ENCODE measurements around the gene PXT1.

DNA sequence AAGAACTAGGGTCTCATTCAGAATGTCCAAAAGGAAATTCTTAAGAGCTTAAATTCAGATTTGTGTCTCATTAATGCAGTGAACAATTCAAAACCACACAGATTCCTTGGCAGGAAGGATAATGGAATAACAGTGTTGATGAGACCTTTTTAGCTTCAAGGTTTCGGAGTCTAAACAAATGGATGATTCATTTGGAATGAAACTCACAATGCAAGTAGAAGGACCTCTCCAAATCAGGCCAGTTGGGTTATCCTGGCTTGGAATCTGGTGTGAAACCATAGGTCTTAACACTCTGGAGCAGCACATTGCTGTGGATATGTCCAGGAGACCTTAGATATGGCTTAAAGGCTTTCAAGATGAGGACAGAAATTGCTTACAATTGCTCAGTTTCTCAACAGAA, 45.0 kb upstream of the PXT1 start:
- TF ChIP-seq, protein P1, sequence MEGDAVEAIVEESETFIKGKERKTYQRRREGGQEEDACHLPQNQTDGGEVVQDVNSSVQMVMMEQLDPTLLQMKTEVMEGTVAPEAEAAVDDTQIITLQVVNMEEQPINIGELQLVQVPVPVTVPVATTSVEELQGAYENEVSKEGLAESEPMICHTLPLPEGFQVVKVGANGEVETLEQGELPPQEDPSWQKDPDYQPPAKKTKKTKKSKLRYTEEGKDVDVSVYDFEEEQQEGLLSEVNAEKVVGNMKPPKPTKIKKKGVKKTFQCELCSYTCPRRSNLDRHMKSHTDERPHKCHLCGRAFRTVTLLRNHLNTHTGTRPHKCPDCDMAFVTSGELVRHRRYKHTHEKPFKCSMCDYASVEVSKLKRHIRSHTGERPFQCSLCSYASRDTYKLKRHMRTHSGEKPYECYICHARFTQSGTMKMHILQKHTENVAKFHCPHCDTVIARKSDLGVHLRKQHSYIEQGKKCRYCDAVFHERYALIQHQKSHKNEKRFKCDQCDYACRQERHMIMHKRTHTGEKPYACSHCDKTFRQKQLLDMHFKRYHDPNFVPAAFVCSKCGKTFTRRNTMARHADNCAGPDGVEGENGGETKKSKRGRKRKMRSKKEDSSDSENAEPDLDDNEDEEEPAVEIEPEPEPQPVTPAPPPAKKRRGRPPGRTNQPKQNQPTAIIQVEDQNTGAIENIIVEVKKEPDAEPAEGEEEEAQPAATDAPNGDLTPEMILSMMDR (IDR thresholded peaks at IDR 0.05) = no peak
- no peak for TF ChIP-seq POLR2A (IDR thresholded peaks at IDR 0.05)
